HCT116 (cell line): Measurements from ENCODE around the gene ALDH1L1.

Experiments
- CEBPB ChIP-seq: IDR thresholded peaks from 2 replicates; pipeline ENCODE4 v1.6.1; 2012; ENCODE audit warnings: low read depth
- CTCF ChIP-seq, 3 experiments: fragments of 200-600 bp in 1 of 3; sonication (generic) in 1 of 3; IDR thresholded peaks in 2 of 3; conservative IDR thresholded peaks in 1 of 3; 2 replicates each; pipeline ENCODE4 v1.5.1; 2012 to 2017; ENCODE audit warnings: low read depth in 2 of 3, low read length in 2 of 3, antibody characterized with exemption in 1 of 3, borderline replicate concordance in 1 of 3, control low read depth in 1 of 3, mild to moderate bottlenecking in 1 of 3, mixed read lengths in 1 of 3, mixed run types in 1 of 3, moderate library complexity in 1 of 3; ENCODE audit not compliant: insufficient read depth in 1 of 3
- ELF1 ChIP-seq: IDR thresholded peaks from 2 replicates; pipeline ENCODE4 v1.6.1; 2012; ENCODE audit warnings: low read depth, borderline replicate concordance
- EZH2 ChIP-seq: fragments of 200-600 bp; sonication (generic); IDR thresholded peaks from 2 replicates; pipeline ENCODE4 v1.6.1; 2017; ENCODE audit warnings: antibody characterized with exemption, mixed run types
- MAX ChIP-seq: IDR thresholded peaks from 2 replicates; pipeline ENCODE4 v1.6.1; 2012
- REST ChIP-seq: IDR thresholded peaks from 2 replicates; pipeline ENCODE4 v1.6.1; 2012; ENCODE audit warnings: low read depth
- ZNF274 ChIP-seq: fragments of 200-500 bp; sonication (Bioruptor generic); IDR thresholded peaks from 2 replicates; pipeline ENCODE4 v1.6.1; 2014; ENCODE audit warnings: mild to moderate bottlenecking, low read depth, low read length, inconsistent platforms

- no peak for TF ChIP-seq REST
- no peak for TF ChIP-seq EZH2
- no peak for TF ChIP-seq CEBPB
- no peak for TF ChIP-seq CTCF (IDR thresholded peaks at IDR 0.05 in 2 of 3, conservative IDR thresholded peaks at IDR 0.05 in 1 of 3; ENCODE audit: borderline replicate concordance in 1 of 3, insufficient read depth in 1 of 3, low read depth in 2 of 3, low read length in 2 of 3)
- TF ChIP-seq MAX = no peak
- no peak for TF ChIP-seq ELF1
- TF ChIP-seq ZNF274 = no peak
Measured at GRCh38 chr3:126127452-126127851, 52.9 kb downstream of the ALDH1L1 start.
